PFSK-1 (cell line): ENCODE measurements around the gene TMEM45A.

Experiments
- POLR2AphosphoS5 ChIP-seq: IDR thresholded peaks from 2 replicates; pipeline ENCODE4 v1.6.1; 2012; ENCODE audit warnings: low read depth, mild to moderate bottlenecking, control low read depth, low read length, moderate library complexity
- REST ChIP-seq, 2 experiments: IDR thresholded peaks; 2 replicates each; pipeline versions ENCODE4 v1.6.1 to v1.8.0; 2011 to 2012; ENCODE audit warnings: low read depth in 2 of 2, low read length in 2 of 2, control low read depth in 1 of 2, inconsistent platforms in 1 of 2, mild to moderate bottlenecking in 1 of 2, moderate library complexity in 1 of 2; ENCODE audit not compliant: insufficient read depth in 1 of 2
- TAF1 ChIP-seq: IDR thresholded peaks from 2 replicates; pipeline ENCODE4 v1.6.1; 2012; ENCODE audit warnings: low read length, control low read depth, borderline replicate concordance; ENCODE audit not compliant: insufficient read depth

GRCh38 chr3:100540791-100541334 lies 48.4 kb downstream of the TMEM45A start:
- TF ChIP-seq POLR2AphosphoS5, result no peak
- no peak for TF ChIP-seq TAF1
- no peak for TF ChIP-seq REST (IDR thresholded peaks at IDR 0.05; ENCODE audit: insufficient read depth in 1 of 2, low read depth in 2 of 2, low read length in 2 of 2)
